ENCODE results near the gene SGPP2. TPM values are rescaled to one million over a fixed set of nuclear protein-coding genes. Genes with fewer than 3 reads are reported as not detected.
"Not testable (repeated sequence)": the region's sequence is repeated elsewhere in the genome, so short reads cannot be mapped to it uniquely, and the experiment has no call there.

SGPP2 gene
- total RNA-seq, 1 donor from 2014 or later: not detected

GRCh38 chr2:222577341-222577740 is 153.0 kb downstream of the SGPP2 start:
- Mint-ChIP-seq H3K4me1 (peaks cover 6% of the 10 kb centered on the region), H3K9me3 (no peaks in the 10 kb centered on the region), H3K27me3 (ENCODE audit: low read depth) (no peaks in the 10 kb centered on the region), H3K4me3 (no peak overlapping the region), H3K36me3 (ENCODE audit: low read depth) (peaks cover 11% of the 10 kb centered on the region), H3K27ac (ENCODE audit: unreplicated experiment) (no peak overlapping the region)
- TF ChIP-seq, protein P1, sequence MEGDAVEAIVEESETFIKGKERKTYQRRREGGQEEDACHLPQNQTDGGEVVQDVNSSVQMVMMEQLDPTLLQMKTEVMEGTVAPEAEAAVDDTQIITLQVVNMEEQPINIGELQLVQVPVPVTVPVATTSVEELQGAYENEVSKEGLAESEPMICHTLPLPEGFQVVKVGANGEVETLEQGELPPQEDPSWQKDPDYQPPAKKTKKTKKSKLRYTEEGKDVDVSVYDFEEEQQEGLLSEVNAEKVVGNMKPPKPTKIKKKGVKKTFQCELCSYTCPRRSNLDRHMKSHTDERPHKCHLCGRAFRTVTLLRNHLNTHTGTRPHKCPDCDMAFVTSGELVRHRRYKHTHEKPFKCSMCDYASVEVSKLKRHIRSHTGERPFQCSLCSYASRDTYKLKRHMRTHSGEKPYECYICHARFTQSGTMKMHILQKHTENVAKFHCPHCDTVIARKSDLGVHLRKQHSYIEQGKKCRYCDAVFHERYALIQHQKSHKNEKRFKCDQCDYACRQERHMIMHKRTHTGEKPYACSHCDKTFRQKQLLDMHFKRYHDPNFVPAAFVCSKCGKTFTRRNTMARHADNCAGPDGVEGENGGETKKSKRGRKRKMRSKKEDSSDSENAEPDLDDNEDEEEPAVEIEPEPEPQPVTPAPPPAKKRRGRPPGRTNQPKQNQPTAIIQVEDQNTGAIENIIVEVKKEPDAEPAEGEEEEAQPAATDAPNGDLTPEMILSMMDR (conservative IDR thresholded peaks at IDR 0.05): no peak
- DNase-seq (ENCODE audit: low read depth, low spot score): no peak

GRCh38 chr2:222582928-222583327 is 158.6 kb downstream of the SGPP2 start:
- Mint-ChIP-seq H3K4me3 (no peak overlapping the region), H3K9me3 (peaks cover 12% of the 10 kb centered on the region), H3K27me3 (ENCODE audit: low read depth) (no peaks in the 10 kb centered on the region), H3K4me1 (no peaks in the 10 kb centered on the region), H3K27ac (ENCODE audit: unreplicated experiment) (no peak overlapping the region), H3K36me3 (ENCODE audit: low read depth) (peaks cover 46% of the 10 kb centered on the region)
- no peak for DNase-seq (ENCODE audit: low read depth, low spot score)
- TF ChIP-seq, protein P1 (conservative IDR thresholded peaks at IDR 0.05): peak; percentile 55

DNA sequence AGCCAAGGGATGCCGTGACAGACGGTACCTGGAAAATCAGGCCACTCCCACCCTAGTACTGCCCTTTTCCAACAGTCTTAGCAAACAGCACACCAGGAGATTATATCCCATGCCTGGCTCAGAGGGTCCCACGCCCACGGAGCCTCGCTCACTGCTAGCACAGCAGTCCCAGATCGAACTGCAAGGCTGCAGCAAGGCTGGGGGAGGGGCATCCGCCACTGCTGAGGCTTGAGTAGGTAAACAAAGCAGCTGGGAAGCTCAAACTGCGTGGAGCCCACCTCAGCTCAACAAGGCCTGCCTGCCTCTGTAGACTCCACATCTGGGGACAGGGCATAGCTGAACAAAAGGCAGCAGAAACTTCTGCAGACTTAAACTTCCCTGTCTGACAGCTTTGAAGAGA is 160.2 kb downstream of the SGPP2 start:
- H3K27ac Mint-ChIP-seq (ENCODE audit: unreplicated experiment); H3K27me3 Mint-ChIP-seq (ENCODE audit: low read depth); H3K4me1 Mint-ChIP-seq; DNase-seq (ENCODE audit: low read depth, low spot score); H3K4me3 Mint-ChIP-seq: not testable (repeated sequence)
- Mint-ChIP-seq H3K36me3 (ENCODE audit: low read depth) (peaks cover 56% of the 10 kb centered on the region), H3K9me3 (peaks cover 12% of the 10 kb centered on the region)

DNA sequence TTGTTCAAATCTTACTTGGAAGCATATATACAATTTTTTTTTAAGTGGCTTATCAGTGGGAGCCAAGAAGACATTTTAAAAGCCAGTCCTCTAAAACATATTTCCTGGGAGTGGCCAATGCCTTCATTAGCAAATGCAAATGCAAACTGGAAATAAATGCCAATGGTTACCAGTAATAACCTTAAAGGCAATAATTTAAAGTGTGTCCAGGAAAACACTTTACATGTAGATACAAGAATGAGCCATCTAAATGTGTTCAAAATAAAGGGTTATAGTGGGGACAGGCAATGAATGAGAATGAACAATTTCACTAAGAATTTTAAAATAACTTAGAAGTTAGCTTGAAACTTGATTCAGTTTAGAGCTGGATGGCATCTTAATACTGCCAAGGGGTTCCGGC is 167.3 kb downstream of the SGPP2 start:
- Mint-ChIP-seq H3K27ac (ENCODE audit: unreplicated experiment) (no peak overlapping the region), H3K4me1 (no peaks in the 10 kb centered on the region), H3K4me3 (no peak overlapping the region), H3K36me3 (ENCODE audit: low read depth) (peaks cover 34% of the 10 kb centered on the region), H3K9me3 (peaks cover 3% of the 10 kb centered on the region), H3K27me3 (ENCODE audit: low read depth) (no peaks in the 10 kb centered on the region)
- no peak for DNase-seq (ENCODE audit: low read depth, low spot score)
- TF ChIP-seq, protein P1 (conservative IDR thresholded peaks at IDR 0.05): no peak

- Mint-ChIP-seq H3K27ac (ENCODE audit: unreplicated experiment) (no peak overlapping the region), H3K36me3 (ENCODE audit: low read depth) (peaks cover 29% of the 10 kb centered on the region), H3K27me3 (ENCODE audit: low read depth) (no peaks in the 10 kb centered on the region), H3K4me3 (no peak overlapping the region), H3K9me3 (peaks cover 3% of the 10 kb centered on the region), H3K4me1 (no peaks in the 10 kb centered on the region)
- TF ChIP-seq, protein P1 (conservative IDR thresholded peaks at IDR 0.05): no peak
- DNase-seq (ENCODE audit: low read depth, low spot score): no peak
Measured at GRCh38 chr2:222592176-222592575, 167.8 kb downstream of the SGPP2 start.

DNA sequence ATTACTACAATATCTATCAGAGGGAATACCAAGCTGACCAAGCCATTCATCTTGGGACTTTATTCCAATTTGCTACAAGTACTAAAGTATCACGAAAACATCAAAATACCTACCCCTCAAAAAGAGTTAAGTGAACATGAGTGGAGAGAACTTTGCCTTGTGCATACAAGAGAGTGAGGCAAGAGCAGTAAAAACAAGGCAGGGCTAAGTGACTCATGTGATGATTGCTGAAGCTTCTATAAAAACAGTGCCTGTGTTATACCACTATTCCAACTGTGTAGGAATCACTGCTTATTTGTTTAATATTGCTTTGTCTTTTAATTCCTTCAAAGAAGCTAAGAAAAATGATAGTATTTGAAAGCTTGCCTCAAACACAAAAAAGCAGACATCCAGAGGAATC is 170.3 kb downstream of the SGPP2 start:
- Mint-ChIP-seq H3K27ac (ENCODE audit: unreplicated experiment) (no peak overlapping the region), H3K4me3 (no peak overlapping the region), H3K27me3 (ENCODE audit: low read depth) (no peaks in the 10 kb centered on the region), H3K4me1 (no peaks in the 10 kb centered on the region), H3K36me3 (ENCODE audit: low read depth) (peaks cover 17% of the 10 kb centered on the region), H3K9me3 (no peaks in the 10 kb centered on the region)
- TF ChIP-seq, protein P1 (conservative IDR thresholded peaks at IDR 0.05): no peak
- no peak for DNase-seq (ENCODE audit: low read depth, low spot score)
